HG03095 (cell line): ENCODE data around the gene FDPS.
"Not testable (repeated sequence)": the region's sequence is repeated elsewhere in the genome, so short reads cannot be mapped to it uniquely, and the experiment has no call there.

ENCODE experiments used
- ATAC-seq: cut with Tn5 transposase; IDR thresholded peaks from one replicate; pipeline ENCODE4 v1.9.1; 2021; ENCODE audit warnings: moderate library complexity; ENCODE audit not compliant: unreplicated experiment

Gene FDPS

GRCh38 chr1:155318082-155318481, 9.4 kb downstream of the FDPS start:
- no peak for ATAC-seq

DNA sequence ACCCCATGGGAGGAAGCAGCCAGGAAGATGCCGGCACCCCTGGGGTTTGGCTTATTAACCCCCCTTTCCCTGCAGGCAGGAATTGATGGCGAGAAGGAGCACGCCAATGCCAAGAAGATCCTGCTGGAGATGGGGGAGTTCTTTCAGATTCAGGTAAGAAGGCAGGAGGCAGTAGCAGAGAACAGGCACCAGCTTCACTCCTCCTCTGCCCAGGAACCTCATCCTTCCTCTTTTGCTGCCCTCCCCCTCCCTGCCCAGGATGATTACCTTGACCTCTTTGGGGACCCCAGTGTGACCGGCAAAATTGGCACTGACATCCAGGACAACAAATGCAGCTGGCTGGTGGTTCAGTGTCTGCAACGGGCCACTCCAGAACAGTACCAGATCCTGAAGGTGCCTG, 10.9 kb downstream of the FDPS start:
- no peak for ATAC-seq

GRCh38 chr1:155320252-155320651, 11.6 kb downstream of the FDPS start:
- no peak for ATAC-seq

DNA sequence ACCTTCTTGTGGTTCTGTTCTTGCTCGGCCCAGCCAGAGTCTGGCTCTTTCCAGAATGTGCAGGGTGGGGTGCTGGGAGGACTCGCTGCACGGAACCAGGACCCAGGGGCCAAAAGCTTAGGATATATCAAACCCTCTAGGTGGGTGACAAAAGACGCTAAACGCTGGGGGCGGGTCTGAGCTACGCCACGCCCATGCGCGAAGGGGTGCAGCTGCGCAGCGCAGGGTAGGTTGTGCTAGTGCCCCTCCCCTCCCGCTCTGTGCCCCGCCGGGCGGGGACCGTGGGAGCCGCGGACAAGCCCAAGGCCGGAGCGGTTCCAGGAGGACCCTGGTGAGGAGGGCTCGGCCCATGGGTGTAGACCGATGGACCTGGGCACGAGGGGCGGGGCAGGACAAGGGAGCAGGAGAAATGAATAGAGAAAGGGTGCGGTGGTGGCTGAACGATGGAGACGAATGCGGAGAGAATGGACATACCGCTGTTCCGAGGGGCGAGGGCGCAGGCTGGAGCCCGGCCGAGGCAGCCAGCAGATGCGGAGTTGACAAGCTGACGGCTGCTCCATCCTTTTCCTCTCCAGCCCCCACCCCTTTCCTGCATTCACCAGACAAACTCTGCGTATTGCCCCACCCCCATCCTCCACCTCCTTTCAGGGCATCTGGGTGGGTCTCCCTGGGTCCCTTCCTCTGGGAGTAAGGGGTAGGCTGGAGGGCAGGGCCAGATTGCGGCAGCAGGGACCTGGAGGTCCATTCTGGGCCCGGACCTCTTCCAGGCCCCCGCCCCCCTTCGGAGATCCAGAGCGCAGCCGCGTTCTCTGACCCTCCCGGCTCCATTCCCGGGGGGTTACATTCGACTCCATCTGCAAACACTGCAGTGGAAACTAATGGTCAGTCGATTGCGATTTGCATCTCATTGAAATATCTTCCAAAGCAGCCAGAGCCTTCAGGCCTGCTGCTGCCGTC, 12.3 kb downstream of the FDPS start, which contains the start of gene RUSC1:
Gene RUSC1, plus strand, starts transcription at position 234 of the 957 bp plus-strand sequence. CDS start 880 bp downstream, outside the sequence.
- no peak for ATAC-seq

DNA sequence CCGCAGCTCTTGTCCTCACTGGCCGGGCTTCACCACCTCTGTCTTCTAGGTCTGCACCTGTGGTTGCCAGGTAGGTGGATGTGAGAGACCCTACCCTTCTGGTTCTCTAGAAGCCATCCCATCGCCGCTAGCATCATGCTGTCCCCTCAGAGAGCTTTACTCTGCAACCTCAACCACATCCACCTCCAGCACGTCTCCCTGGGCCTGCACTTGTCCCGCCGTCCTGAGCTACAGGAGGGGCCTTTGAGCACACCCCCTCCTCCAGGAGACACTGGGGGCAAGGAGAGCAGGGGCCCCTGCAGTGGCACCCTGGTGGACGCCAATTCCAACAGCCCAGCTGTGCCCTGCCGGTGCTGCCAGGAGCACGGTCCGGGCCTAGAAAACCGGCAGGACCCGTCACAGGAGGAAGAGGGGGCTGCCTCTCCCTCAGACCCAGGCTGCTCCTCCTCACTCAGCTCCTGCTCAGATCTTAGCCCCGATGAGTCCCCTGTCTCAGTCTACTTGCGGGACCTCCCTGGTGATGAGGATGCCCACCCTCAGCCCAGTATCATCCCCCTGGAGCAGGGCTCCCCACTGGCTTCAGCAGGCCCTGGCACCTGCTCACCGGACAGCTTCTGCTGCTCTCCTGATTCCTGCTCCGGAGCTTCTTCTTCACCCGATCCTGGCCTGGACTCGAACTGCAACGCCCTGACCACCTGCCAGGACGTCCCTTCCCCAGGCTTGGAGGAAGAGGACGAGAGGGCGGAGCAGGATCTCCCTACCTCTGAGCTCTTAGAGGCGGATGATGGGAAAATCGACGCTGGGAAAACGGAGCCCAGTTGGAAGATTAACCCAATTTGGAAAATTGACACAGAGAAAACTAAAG, 13.2 kb downstream of the FDPS start:
- ATAC-seq = no peak

- ATAC-seq = peak; percentile 1
Observed at GRCh38 chr1:155322571-155322952, 13.9 kb downstream of the FDPS start.

GRCh38 chr1:155322953-155323728, 14.5 kb downstream of the FDPS start:
- ATAC-seq = peak; percentile 35

- peak; percentile 32 for ATAC-seq
Observed at GRCh38 chr1:155323729-155324036, 15.0 kb downstream of the FDPS start.

DNA sequence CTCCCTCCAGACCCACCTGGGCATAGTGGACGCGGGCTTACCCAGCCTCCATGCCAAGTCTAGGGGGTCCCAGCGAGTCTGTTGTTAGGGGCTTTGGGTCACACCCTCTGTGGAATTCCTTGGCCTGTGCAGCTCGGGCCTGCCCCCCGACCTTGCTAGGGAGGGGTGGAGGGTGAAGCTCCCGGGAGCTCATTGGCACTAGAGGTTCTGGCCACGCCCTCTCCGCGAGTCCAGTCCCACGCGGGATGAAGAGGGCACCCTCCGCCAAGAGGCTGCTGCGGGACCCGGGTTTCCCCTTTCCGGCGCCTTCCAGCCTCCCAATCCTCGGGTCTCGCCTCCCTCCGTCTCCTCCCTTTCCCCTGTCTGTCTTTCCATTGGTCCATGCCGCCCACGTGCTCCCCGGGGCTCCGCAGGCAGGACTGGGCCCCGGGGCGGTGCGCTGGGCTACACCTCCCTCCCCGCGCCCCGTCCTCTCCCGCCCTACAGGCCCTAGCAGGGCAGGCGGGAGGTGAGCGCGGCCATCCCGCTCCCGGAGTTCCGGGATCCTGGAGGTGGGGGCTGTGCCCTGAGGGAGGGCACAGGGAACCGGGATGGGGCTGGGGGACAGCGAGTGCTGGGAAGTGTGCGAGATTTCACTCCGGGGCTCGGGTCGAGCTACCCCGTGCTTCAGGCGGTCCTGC, 15.5 kb downstream of the FDPS start:
- peak; percentile 61 for ATAC-seq

GRCh38 chr1:155324717-155325602, 16.3 kb downstream of the FDPS start:
- peak; percentile 0 for ATAC-seq

DNA sequence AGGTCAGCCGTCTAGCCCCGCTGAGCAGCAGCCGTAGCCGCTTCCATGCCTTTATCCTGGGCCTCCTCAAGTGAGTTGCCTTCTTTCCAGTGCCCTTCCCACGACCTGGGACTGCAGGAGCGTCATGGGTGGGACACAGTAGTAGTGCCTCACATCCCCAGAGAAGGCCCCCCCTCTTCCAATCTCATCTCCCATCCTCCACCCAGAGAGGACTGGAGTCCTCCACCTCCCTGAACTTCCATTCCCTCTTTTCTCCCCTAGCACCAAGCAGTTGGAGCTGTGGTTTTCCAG, 16.9 kb downstream of the FDPS start:
- no peak for ATAC-seq

DNA sequence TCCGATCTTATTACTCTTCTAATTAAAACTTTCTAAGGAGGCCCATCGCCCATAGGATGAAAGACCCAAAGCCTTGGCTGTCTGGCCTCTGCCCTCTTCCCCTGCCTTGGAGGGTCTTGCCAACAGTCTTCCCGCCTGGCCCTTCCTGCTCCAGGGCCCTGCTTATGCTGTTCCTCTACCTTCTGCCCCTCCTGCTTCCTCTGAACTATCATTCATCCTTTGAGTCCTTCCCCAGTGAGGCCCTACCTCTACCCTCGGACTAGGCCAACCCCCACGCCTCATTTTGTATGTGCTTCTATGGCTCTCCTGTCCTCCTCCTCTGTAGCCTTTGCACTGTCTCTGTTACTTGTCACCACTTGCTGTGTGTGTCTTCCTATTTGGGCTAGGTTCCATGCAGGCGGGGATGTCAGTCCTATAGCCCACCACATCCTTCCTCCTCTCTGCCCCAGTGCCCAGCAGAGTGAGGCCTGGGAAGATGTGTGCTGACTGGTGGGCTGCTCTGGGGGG, 17.4 kb downstream of the FDPS start:
- ATAC-seq = no peak

GRCh38 chr1:155326631-155327037, 18.0 kb downstream of the FDPS start:
- no peak for ATAC-seq

DNA sequence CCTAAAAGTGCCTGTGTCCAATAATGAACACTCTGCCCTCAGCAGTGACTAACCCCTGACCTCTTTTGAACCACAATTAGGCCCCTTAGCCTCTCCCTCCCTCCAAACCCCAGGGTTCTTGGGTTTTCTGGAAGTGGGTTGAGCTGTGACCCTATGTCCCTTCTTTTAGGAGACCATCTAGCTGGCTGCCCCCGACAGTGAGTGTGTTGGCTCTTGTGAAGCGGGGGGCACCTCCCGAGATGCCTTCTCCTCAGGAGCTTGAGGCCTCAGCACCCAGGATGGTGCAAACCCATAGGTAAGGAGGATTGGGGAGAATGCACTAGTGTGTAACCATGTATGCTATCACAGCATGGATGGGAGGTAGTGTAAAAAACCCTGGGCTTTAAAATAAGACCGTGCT, 19.3 kb downstream of the FDPS start:
- ATAC-seq = no peak

- ATAC-seq = not testable (repeated sequence)
Observed at GRCh38 chr1:155328856-155329255, 20.2 kb downstream of the FDPS start.

DNA sequence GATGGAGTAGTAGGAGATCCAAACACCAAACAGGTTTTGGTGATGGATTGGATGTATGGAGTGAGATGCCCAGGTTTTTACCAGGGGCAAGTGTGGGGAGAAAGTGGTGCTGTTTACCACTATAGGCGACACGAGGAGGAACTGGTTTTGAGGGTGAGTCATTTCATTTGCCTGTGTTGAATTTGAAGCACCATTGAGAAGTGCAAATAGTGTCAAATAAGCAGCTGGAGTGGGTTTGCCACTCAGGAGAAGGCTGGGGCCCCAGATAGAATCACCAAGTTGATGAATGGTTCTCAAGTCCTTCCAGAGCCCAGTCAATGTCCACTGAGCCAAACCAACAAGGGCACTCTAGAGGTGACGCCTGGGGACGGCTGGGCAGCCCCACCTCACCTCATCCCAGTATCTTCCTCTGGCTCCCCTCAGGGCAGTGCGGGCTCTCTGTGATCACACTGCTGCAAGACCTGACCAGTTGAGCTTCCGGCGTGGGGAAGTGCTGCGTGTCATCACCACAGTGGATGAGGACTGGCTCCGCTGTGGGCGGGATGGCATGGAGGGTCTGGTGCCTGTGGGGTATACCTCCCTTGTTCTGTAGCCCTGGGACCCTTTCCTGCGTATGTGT, 21.4 kb downstream of the FDPS start:
- no peak for ATAC-seq

DNA sequence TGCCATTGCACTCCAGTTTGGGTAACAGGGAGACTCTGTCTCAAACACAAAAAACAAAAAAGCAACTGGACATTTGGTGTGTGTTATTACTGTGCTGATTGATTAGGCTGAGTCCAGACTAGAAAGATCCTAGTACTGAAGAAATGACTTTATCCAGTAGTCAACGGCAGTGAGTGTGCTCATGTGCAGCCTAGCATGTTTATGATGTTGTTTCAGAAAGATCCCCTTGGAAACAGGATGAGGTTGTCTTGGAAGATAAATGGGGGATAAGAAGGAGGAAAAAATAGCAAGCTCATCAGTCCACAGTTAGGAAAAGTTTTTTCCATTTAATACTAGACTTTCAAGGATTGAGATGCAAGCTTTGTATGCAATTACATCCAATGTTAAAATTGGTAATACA, 26.3 kb downstream of the FDPS start:
- ATAC-seq = no peak

DNA sequence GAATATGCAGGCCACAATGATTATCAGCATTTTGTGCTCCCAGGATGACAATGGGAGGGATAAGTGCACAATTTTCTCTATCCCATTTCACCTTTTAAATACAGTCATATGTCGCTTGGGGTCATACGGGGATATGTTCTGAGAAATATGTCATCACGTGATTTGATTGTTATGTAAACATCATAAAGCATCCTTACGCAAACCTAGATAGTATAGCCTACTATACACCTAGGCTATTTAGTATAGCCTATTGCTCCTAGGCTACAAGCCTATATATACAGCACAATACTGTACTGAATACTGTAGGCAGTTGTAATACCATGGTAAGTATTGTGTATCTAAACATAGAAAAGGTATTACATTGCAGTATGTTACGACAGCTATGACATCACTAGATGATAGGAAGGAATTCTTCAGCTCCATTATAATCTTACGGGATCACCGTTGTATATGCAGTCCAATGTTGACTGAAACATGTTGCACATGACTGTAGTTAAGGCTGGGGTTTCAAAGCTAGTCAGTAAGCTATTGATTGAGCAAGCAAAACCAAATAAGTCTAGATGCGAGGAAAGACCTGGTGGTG, 30.9 kb downstream of the FDPS start:
- no peak for ATAC-seq

DNA sequence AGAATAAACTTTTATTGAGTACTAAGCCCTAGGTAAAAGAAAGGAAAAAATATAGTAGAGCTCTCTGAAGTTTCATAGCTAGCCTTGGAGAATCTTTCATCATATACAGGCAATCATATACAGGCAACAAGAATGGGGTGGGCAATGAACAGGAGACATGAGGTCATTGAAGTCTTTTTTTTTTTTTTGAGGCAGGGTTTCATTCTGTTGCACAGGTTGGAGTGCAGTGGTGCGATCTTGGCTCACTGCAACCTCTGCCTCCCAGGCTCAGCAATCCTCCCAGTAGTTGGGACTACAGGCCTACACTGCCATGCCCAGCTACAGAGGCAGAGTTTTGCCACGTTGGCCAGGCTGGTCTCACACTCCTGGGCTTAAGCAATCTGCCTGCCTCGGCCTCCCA, 34.2 kb downstream of the FDPS start:
- ATAC-seq = no peak
